ENCODE data around the gene FOXP2.

DNA sequence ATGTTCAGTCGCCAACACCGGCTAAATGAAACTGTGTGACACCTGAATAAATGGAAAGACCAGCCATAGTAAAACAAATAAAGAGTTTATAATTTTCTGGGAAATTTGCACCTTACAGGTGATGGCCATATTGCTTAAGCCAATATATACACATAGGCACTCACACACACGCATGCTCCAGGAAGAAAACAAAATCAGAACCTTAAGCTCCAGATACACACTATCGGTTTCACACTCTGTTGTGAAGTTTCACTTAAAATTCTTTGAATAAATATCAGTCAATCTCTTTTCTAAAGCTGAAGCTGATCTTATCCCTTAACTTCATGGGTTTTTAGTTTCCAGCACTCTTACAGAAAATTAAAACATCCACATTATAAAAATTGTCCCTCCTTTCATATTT, 280.6 kb downstream of the FOXP2 start:
- TF ChIP-seq POLR2A (IDR thresholded peaks at IDR 0.05) (no peak), EP300 (IDR thresholded peaks at IDR 0.05) (no peak)
- TF ChIP-seq, protein P1, sequence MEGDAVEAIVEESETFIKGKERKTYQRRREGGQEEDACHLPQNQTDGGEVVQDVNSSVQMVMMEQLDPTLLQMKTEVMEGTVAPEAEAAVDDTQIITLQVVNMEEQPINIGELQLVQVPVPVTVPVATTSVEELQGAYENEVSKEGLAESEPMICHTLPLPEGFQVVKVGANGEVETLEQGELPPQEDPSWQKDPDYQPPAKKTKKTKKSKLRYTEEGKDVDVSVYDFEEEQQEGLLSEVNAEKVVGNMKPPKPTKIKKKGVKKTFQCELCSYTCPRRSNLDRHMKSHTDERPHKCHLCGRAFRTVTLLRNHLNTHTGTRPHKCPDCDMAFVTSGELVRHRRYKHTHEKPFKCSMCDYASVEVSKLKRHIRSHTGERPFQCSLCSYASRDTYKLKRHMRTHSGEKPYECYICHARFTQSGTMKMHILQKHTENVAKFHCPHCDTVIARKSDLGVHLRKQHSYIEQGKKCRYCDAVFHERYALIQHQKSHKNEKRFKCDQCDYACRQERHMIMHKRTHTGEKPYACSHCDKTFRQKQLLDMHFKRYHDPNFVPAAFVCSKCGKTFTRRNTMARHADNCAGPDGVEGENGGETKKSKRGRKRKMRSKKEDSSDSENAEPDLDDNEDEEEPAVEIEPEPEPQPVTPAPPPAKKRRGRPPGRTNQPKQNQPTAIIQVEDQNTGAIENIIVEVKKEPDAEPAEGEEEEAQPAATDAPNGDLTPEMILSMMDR (IDR thresholded peaks at IDR 0.05): no peak
